ENCODE data around the gene KRT77. TPM values are rescaled to one million over a fixed set of nuclear protein-coding genes. Genes with fewer than 3 reads are reported as not detected.

KRT77 gene
- total RNA-seq, 1 donor from 2014 or later = not detected

DNA sequence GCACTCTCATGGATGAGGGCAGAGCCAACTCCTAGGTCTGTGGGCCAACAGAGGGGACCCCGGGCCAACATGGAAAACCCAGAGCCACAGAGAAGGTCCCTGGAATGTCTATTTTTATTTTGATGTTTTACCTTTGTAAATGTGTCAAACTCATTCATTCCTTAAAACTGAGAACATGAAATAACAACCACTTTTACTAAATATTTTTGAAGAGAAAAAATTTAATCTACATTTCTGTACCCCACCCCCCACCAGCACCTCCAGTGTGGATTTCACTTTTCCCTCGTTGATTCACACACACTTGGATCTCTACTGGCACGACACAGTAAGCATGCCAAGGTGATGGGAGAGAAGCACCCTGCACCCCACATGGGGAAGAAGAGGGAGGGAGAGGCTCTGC lies 6.7 kb downstream of the KRT77 start:
- Histone ChIP-seq H3K36me3 (ENCODE audit: control insufficient read depth, insufficient read depth, low read length) (no peaks in the 10 kb centered on the region), H3K27me3 (ENCODE audit: control insufficient read depth, insufficient read depth, low read length) (peaks cover 15% of the 10 kb centered on the region), H3K4me3 (ENCODE audit: low read depth, low read length) (no peak overlapping the region)
- no peak for FAIRE-seq
- TF ChIP-seq, protein P1, sequence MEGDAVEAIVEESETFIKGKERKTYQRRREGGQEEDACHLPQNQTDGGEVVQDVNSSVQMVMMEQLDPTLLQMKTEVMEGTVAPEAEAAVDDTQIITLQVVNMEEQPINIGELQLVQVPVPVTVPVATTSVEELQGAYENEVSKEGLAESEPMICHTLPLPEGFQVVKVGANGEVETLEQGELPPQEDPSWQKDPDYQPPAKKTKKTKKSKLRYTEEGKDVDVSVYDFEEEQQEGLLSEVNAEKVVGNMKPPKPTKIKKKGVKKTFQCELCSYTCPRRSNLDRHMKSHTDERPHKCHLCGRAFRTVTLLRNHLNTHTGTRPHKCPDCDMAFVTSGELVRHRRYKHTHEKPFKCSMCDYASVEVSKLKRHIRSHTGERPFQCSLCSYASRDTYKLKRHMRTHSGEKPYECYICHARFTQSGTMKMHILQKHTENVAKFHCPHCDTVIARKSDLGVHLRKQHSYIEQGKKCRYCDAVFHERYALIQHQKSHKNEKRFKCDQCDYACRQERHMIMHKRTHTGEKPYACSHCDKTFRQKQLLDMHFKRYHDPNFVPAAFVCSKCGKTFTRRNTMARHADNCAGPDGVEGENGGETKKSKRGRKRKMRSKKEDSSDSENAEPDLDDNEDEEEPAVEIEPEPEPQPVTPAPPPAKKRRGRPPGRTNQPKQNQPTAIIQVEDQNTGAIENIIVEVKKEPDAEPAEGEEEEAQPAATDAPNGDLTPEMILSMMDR (IDR thresholded peaks at IDR 0.05; ENCODE audit: insufficient read depth, low read length, severe bottlenecking) = no peak
- DNase-seq (ENCODE audit: low read depth) = no peak

DNA sequence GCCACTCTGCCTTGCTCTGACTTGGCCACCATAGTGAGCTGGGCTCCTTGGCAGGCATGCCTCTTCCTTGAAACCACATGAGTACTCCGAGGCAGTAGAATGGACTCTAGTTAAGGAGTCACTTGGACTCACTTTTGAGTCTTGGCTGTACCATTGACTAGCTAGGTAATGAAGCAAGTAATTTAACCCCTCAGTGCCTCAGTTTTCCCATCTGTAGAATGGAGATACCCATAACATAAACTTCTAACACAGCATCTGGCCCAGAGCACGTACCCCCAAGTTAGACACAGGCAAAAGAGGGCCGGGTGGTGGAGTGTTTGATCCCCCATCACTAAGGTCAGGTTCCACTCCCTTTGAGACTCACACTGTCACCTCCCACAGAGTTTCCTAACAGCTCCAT lies 8.3 kb downstream of the KRT77 start:
- FAIRE-seq = no peak
- H3K4me3 ChIP-seq (ENCODE audit: low read depth, low read length) = no peak overlapping the region
- H3K36me3 ChIP-seq (ENCODE audit: control insufficient read depth, insufficient read depth, low read length) = no peaks in the 10 kb centered on the region
- no peak for DNase-seq (ENCODE audit: low read depth)
- H3K27me3 ChIP-seq (ENCODE audit: control insufficient read depth, insufficient read depth, low read length) = peaks cover 10% of the 10 kb centered on the region
- TF ChIP-seq, protein P1 (IDR thresholded peaks at IDR 0.05; ENCODE audit: insufficient read depth, low read length, severe bottlenecking) = no peak

DNA sequence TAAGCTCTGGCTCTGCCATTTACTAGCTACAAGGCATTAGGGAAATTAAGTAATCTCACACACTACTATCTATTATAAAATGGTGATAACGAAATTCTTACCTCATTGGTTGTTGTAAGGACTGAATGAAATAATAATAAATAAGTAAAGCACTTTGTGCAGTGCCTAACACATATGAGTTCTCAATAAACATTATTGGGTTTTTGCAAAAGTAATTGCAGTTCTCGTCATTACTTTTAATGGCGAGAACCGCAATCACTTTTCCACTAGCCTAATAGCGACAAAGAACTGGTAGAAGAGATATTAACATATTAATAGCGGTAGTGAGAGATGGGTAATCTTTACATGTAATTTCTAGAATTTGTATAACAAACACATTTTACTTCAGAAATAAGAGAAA lies 9.2 kb downstream of the KRT77 start:
- TF ChIP-seq, protein P1 (IDR thresholded peaks at IDR 0.05; ENCODE audit: insufficient read depth, low read length, severe bottlenecking) = no peak
- no peak overlapping the region for H3K4me3 ChIP-seq (ENCODE audit: low read depth, low read length)
- H3K27me3 ChIP-seq (ENCODE audit: control insufficient read depth, insufficient read depth, low read length) = peaks cover 9% of the 10 kb centered on the region
- H3K36me3 ChIP-seq (ENCODE audit: control insufficient read depth, insufficient read depth, low read length) = no peaks in the 10 kb centered on the region
- no peak for FAIRE-seq
- DNase-seq (ENCODE audit: low read depth) = no peak

DNA sequence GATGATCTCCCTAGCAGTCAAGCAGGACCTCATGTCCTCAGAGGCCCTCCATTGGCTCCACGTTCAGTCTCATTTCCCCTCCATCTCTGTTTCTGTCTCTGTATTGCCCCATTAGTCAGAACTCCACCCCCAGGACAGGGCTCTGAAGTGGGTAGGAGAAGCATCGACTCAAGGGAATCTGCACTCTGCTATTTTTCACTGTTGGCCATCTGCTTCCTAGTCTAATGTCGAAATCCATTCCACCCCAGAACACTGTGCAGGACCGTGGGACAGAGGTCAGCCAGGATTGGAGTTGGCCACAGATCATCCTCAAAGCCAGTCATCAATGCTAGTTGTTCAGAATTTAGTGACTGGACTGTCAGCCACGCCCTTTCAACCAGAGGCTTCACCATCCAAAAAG lies 10.1 kb downstream of the KRT77 start:
- FAIRE-seq = no peak
- peaks cover 9% of the 10 kb centered on the region for H3K27me3 ChIP-seq (ENCODE audit: control insufficient read depth, insufficient read depth, low read length)

DNA sequence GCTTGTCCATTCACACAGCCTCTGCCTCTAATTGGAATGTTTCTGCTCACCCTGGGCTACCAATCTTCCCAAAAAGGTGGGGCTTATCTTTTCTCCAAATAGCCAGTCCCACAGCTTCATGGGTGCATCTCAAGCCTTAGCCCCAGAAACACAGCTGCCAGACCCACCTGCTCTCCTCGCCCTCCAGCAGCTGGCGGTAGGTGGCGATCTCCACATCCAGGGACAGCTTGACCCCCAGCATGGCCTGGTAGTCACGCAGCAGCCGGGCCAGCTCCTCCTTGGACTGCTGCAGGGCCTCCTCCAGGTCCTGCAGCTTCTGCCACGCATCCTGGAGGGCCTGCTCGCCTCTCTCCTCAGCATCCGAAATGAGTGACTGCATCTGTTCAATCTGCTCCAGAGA lies 11.1 kb downstream of the KRT77 start:
- Histone ChIP-seq H3K36me3 (ENCODE audit: control insufficient read depth, insufficient read depth, low read length) (no peaks in the 10 kb centered on the region), H3K4me3 (ENCODE audit: low read depth, low read length) (no peak overlapping the region), H3K27me3 (ENCODE audit: control insufficient read depth, insufficient read depth, low read length) (peaks cover 9% of the 10 kb centered on the region)
- TF ChIP-seq, protein P1 (IDR thresholded peaks at IDR 0.05; ENCODE audit: insufficient read depth, low read length, severe bottlenecking) = no peak
- FAIRE-seq = no peak
- DNase-seq (ENCODE audit: low read depth) = no peak

More for the DNA sequence above, 10.1 kb downstream of the KRT77 start:
- Histone ChIP-seq H3K36me3 (ENCODE audit: control insufficient read depth, insufficient read depth, low read length) (no peaks in the 10 kb centered on the region), H3K4me3 (ENCODE audit: low read depth, low read length) (no peak overlapping the region)
- TF ChIP-seq, protein P1 (IDR thresholded peaks at IDR 0.05; ENCODE audit: insufficient read depth, low read length, severe bottlenecking) = no peak
- DNase-seq (ENCODE audit: low read depth) = no peak

DNA sequence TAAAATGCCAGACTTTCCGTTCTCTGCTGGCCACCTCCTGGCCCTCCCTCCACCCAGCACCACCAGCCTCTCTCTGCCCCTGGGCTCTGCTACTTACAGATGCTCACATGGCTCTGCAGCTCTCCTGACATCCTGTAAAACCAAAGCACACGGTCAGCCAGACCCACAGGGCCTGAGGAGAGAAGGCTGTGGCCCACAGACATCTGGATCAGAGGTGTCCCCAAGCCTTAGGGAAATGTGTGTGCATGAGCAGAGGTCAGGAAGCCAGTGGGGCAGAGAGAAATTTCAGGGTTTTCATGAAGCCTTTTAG lies 11.5 kb downstream of the KRT77 start:
- Histone ChIP-seq H3K36me3 (ENCODE audit: control insufficient read depth, insufficient read depth, low read length) (no peaks in the 10 kb centered on the region), H3K27me3 (ENCODE audit: control insufficient read depth, insufficient read depth, low read length) (peaks cover 9% of the 10 kb centered on the region), H3K4me3 (ENCODE audit: low read depth, low read length) (no peak overlapping the region)
- no peak for FAIRE-seq
- TF ChIP-seq, protein P1 (IDR thresholded peaks at IDR 0.05; ENCODE audit: insufficient read depth, low read length, severe bottlenecking) = no peak
- DNase-seq (ENCODE audit: low read depth) = no peak

Data from bronchial epithelial cell (primary cell).